Endothelial cell of umbilical vein (primary cell): Measurements from ENCODE around the gene MYLK. TPM values are rescaled to one million over a fixed set of nuclear protein-coding genes. Genes with fewer than 3 reads are reported as not detected.

Experiments used
- BruUV-seq: library from RNA; stranded (reverse); fragments of 400-500 nt; replicated peaks from 2 replicates; lab custom pipeline; 2021; lab: Mats Ljungman, UMichigan
- CTCF ChIA-PET: fragments of 300-600, 350-600 bp; sonication (Branson Sonifier 250); formaldehyde crosslinking; loops from one replicate; lab custom pipeline; 2021; ENCODE audit warnings: antibody characterized with exemption, inconsistent platforms; lab: Charles Lee
- POLR2A ChIA-PET: fragments of 300-600, 350-600 bp; sonication (Branson Sonifier 250); formaldehyde crosslinking; loops from one replicate; lab custom pipeline; 2021; ENCODE audit warnings: antibody characterized with exemption, inconsistent platforms; lab: Charles Lee
- DNase-seq: peaks from one replicate; pipeline ENCODE4 v3.0.0-alpha.2; 2011; ENCODE audit warnings: low read depth, low spot score
- FAIRE-seq: peaks from 2 replicates; lab custom pipeline; 2011; peaks lifted over from hg19 to GRCh38; lab: Jason Lieb, UNC
- H2AFZ ChIP-seq: 2 replicates; pipeline ENCODE4 v1.6.0; 2012; ENCODE audit warnings: low read depth, low read length, control low read depth, inconsistent platforms
- H3K27ac ChIP-seq: 2 replicates; pipeline ENCODE4 v1.5.1; 2011; ENCODE audit warnings: low read depth, mild to moderate bottlenecking, control low read depth, low read length, moderate library complexity; ENCODE audit not compliant: insufficient read depth
- H3K27me3 ChIP-seq, 2 experiments: 2 replicates each; pipeline versions ENCODE4 v1.6.0 to v1.6.1; 2011; ENCODE audit warnings: low read length in 2 of 2, mixed read lengths in 1 of 2; ENCODE audit not compliant: control insufficient read depth in 2 of 2, insufficient read depth in 2 of 2
- H3K36me3 ChIP-seq, 2 experiments: 2 replicates in 1 of 2; 3 replicates in 1 of 2; pipeline ENCODE4 v1.5.1; 2011; ENCODE audit warnings: low read length in 2 of 2, mild to moderate bottlenecking in 1 of 2, moderate library complexity in 1 of 2; ENCODE audit not compliant: control insufficient read depth in 2 of 2, insufficient read depth in 2 of 2; ENCODE audit errors: extremely low read depth in 1 of 2
- H3K4me1 ChIP-seq: 3 replicates; pipeline ENCODE4 v1.5.1; 2011; ENCODE audit warnings: mild to moderate bottlenecking, low read length; ENCODE audit not compliant: control insufficient read depth, insufficient read depth; ENCODE audit errors: extremely low read depth
- H3K4me2 ChIP-seq: 2 replicates; pipeline ENCODE4 v1.6.1; 2011; ENCODE audit warnings: low read length, control low read depth, mixed read lengths; ENCODE audit not compliant: insufficient read depth
- H3K4me3 ChIP-seq, 3 experiments: fragments of 200-600 bp in 1 of 3; sonication (generic), shearing (Covaris generic) in 1 of 3; replicated peaks in 1 of 3; 2 replicates each; pipeline ENCODE4 v1.5.1; 2011 to 2016; ENCODE audit warnings: control low read depth in 3 of 3, low read length in 3 of 3, mild to moderate bottlenecking in 2 of 3, inconsistent platforms in 1 of 3, low read depth in 1 of 3, moderate library complexity in 1 of 3; ENCODE audit not compliant: insufficient read depth in 1 of 3
- H3K79me2 ChIP-seq: 2 replicates; pipeline ENCODE4 v1.6.0; 2012; ENCODE audit warnings: low read length, inconsistent platforms; ENCODE audit not compliant: control insufficient read depth, insufficient read depth
- H3K9ac ChIP-seq: replicated peaks from 2 replicates; pipeline ENCODE3; 2011; ENCODE audit warnings: low read length, control low read depth; ENCODE audit not compliant: insufficient read depth; ENCODE audit errors: extremely low read depth
- H3K9me1 ChIP-seq: replicated peaks from 3 replicates; pipeline ENCODE4 v1.6.0; 2011; ENCODE audit warnings: mild to moderate bottlenecking, low read length; ENCODE audit not compliant: control insufficient read depth, insufficient read depth; ENCODE audit errors: extremely low read depth
- H3K9me3 ChIP-seq: replicated peaks from 2 replicates; pipeline ENCODE4 v1.5.1; 2012; ENCODE audit warnings: low read length, inconsistent platforms; ENCODE audit not compliant: control insufficient read depth, insufficient read depth
- H4K20me1 ChIP-seq: replicated peaks from 2 replicates; pipeline ENCODE3; 2011; ENCODE audit warnings: mild to moderate bottlenecking, low read length; ENCODE audit not compliant: control insufficient read depth, insufficient read depth; ENCODE audit errors: extremely low read depth
- CTCF ChIP-seq, 2 donors: IDR thresholded peaks; 1 replicate in 1 of 2; 2 replicates in 1 of 2; pipeline ENCODE4 v1.5.1; 2011; ENCODE audit warnings: low read length in 2 of 2, mild to moderate bottlenecking in 2 of 2, moderate library complexity in 2 of 2, control low read depth in 1 of 2, inconsistent platforms in 1 of 2, low read depth in 1 of 2; ENCODE audit not compliant: insufficient read depth in 1 of 2; ENCODE audit errors: extremely low read depth in 1 of 2
- EZH2 ChIP-seq: IDR thresholded peaks from 2 replicates; pipeline ENCODE4 v1.6.1; 2012; ENCODE audit warnings: borderline replicate concordance, low read depth, mild to moderate bottlenecking, moderate library complexity, low read length, inconsistent platforms; ENCODE audit not compliant: severe bottlenecking
- FOS ChIP-seq: IDR thresholded peaks from 2 replicates; pipeline ENCODE4 v1.6.1; 2011; ENCODE audit warnings: mild to moderate bottlenecking, low read length, moderate library complexity, borderline replicate concordance; ENCODE audit not compliant: insufficient read depth
- GATA2 ChIP-seq: IDR thresholded peaks from 2 replicates; pipeline ENCODE4 v1.7.0; 2011; ENCODE audit warnings: low read depth, mild to moderate bottlenecking, moderate library complexity, mixed read lengths, low read length; ENCODE audit not compliant: insufficient read length, insufficient read depth
- JUN ChIP-seq: IDR thresholded peaks from 2 replicates; pipeline ENCODE4 v1.6.1; 2011; ENCODE audit warnings: borderline replicate concordance, low read depth; ENCODE audit not compliant: insufficient read length, insufficient read depth
- MAX ChIP-seq: IDR thresholded peaks from 2 replicates; pipeline ENCODE4 v1.6.1; 2011; ENCODE audit not compliant: insufficient read depth, insufficient read length
- MYC ChIP-seq: IDR thresholded peaks from one replicate; pipeline ENCODE4 v1.6.1; 2011; ENCODE audit warnings: mild to moderate bottlenecking, low read depth, low read length
- POLR2A ChIP-seq: IDR thresholded peaks from 2 replicates; pipeline ENCODE4 v1.6.1; 2012; ENCODE audit warnings: low read depth, mild to moderate bottlenecking, control low read depth, low read length
- POLR2AphosphoS5 ChIP-seq: IDR thresholded peaks from 2 replicates; pipeline ENCODE4 v1.6.1; 2012; ENCODE audit warnings: low read depth, mild to moderate bottlenecking, control low read depth, low read length, moderate library complexity; ENCODE audit not compliant: insufficient read depth
- dilution Hi-C: fragments of 300-500 bp; cut with MboI; formaldehyde crosslinking; loops from one replicate; pipeline ENCODE4 v1.15.0; 2019; ENCODE audit warnings: low sequenced_read_pairs; ENCODE audit not compliant: extremely low pct_ligation_motif_present
- intact Hi-C: fragments of 100-400 bp; cut with micrococcal nuclease; formaldehyde crosslinking; loops from one replicate; pipeline ENCODE4 v1.10.0; 2022
- polyA plus RNA-seq, 4 experiments: library from polyadenylated mRNA; depleted of rRNA in 3 of 4; stranded (reverse) in 3 of 4; unstranded in 1 of 4; fragments of >200 nt; gene quantifications; 2 replicates each; pipeline versions ENCODE4 v1.2.1 to v1.2.3, GENCODE V29; 2011 to 2012; ENCODE audit warnings: missing spikeins in 1 of 4
- total RNA-seq: library from RNA; stranded (reverse); gene quantifications from 2 replicates; pipeline ENCODE4 v1.2.3, GENCODE V29; 2021

The MYLK gene
- total and polyA plus RNA-seq, 2 donors (not counting 3 experiments of a cell fraction or from before 2014, with no cell fraction given): 10.0 to 22.2 TPM

- CTCF ChIA-PET: interaction anchor here (4.1 to 9.1 kb wide), 3 partner anchors 13 to 86 kb away, joined by 56 to 186 read pairs (median 102); no protein-coding TSS in a partner anchor
- H3K27ac ChIP-seq: no peak overlapping the region
- no peaks in the 10 kb centered on the region for H4K20me1 ChIP-seq
- TF ChIP-seq POLR2AphosphoS5: no peak
- no peak for TF ChIP-seq CTCF (IDR thresholded peaks at IDR 0.05; ENCODE audit: extremely low read depth in 1 of 2, insufficient read depth in 1 of 2, low read depth in 1 of 2, low read length in 2 of 2)
- no peak for TF ChIP-seq JUN
- TF ChIP-seq EZH2: no peak
- no peak for TF ChIP-seq FOS
- TF ChIP-seq MAX: no peak
- no peak for TF ChIP-seq MYC
- TF ChIP-seq POLR2A: no peak
- no peak for TF ChIP-seq GATA2
- intact Hi-C loops: loop anchor here (10.0 kb wide), 1 partner anchor 324 kb away; the partner anchor contains the start of gene CCDC14
- no peaks in the 10 kb centered on the region for H3K4me1 ChIP-seq
- no peaks in the 10 kb centered on the region for H3K36me3 ChIP-seq
- H3K4me3 ChIP-seq: no peak overlapping the region
- DNase-seq (no peak), FAIRE-seq (no peak)
- no peaks in the 10 kb centered on the region for H3K79me2 ChIP-seq
- no peak overlapping the region for H2AFZ ChIP-seq
- H3K9me3 ChIP-seq: no peaks in the 10 kb centered on the region
- H3K9ac ChIP-seq: no peak overlapping the region
- dilution Hi-C loops: no loop called here
- no peak overlapping the region for H3K4me2 ChIP-seq
- POLR2A ChIA-PET: no interaction called here
- H3K9me1 ChIP-seq: no peaks in the 10 kb centered on the region
- H3K27me3 ChIP-seq: no peaks in the 10 kb centered on the region
- BruUV-seq: no TSS peak
Observed at GRCh38 chr3:123640311-123640710, 243.8 kb downstream of the MYLK start.
